ENCODE results near the gene STXBP4.
"Not testable (repeated sequence)": the region's sequence is repeated elsewhere in the genome, so short reads cannot be mapped to it uniquely, and the experiment has no call there.

Gene STXBP4

DNA sequence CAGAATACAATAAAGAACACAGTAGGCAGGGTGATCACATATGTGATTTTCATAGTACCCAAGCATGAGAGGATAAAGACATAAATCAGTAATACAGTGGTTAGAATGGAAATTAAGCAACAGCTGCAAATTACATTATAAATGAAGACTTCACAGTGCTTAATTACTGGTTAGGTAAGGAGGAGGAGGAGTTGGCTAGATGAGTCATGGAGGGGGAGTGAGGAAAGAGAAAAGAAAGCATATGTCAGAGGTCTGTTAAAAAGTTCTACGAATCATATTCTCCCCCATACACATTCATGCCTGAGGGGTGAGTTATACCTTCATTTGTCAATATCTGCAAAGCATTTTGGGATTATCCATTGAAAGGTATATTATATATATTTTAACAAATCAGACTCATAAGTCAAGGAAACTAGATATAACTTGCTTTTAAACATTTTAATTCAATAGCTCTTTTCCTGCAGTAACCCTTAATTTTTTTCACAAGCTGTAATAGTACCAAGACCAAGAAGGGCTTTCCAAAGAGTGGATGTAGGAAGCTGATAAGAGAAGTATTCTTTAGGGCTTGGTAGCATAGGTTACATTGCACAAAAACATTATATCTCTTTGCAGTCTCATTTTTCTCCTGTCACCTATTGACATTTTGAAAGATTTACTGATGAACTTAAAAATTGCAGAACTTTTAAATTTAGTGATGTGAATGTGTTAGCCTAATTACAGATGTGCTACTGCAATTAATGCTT is 99.3 kb downstream of the STXBP4 start:
- H3K4me3 ChIP-seq (ENCODE audit: low read depth, low read length): no peak overlapping the region
- no peak for DNase-seq (ENCODE audit: low read depth, low spot score)
- TF ChIP-seq, protein P1, sequence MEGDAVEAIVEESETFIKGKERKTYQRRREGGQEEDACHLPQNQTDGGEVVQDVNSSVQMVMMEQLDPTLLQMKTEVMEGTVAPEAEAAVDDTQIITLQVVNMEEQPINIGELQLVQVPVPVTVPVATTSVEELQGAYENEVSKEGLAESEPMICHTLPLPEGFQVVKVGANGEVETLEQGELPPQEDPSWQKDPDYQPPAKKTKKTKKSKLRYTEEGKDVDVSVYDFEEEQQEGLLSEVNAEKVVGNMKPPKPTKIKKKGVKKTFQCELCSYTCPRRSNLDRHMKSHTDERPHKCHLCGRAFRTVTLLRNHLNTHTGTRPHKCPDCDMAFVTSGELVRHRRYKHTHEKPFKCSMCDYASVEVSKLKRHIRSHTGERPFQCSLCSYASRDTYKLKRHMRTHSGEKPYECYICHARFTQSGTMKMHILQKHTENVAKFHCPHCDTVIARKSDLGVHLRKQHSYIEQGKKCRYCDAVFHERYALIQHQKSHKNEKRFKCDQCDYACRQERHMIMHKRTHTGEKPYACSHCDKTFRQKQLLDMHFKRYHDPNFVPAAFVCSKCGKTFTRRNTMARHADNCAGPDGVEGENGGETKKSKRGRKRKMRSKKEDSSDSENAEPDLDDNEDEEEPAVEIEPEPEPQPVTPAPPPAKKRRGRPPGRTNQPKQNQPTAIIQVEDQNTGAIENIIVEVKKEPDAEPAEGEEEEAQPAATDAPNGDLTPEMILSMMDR (IDR thresholded peaks at IDR 0.05; ENCODE audit: low read depth, low read length): no peak
- in situ Hi-C loops (cut with HindIII; ENCODE audit: low sequenced_read_pairs): no loop called here

DNA sequence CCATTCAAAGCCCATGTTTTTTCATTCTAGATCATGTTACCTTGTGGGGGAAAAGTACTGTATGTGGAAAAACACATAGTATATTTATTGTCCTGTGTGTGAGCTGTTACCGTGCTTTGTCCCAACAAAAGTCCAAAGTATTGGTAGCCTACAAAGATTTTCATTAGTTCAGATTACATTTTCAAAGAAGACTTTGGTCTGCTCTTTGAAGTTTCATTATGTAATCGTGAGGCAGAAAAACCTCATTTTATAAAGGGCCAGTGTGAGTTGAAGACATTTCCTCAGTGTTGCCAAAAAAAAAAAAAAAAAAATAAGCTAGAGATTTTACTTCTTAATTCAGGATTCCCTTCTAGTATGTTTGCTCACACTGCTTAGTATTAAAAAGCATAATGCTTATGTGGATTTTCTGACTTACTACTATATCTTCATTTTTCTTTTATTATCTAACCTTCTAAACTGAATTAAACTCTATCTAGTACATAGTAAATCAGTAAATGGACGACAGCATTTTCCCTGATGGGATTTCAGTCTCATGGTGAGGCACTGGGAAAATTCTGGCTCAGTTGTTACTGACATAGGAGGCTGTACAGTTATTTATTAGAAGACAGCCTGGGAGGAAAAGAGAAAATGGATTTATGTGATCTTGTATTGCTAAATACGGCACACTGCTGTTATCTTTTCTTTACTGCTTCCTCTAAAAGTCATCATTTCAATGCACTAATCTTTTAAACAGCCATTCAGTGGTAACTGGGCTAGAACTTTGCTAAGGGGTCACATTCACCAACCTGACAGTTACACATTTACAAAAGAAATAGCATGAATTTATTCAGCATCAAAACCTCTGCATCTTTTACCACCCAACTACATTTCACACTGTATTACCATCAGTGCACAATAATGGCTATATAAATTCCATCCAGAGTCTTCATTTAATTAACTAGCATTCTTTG is 100.6 kb downstream of the STXBP4 start:
- TF ChIP-seq, protein P1 (IDR thresholded peaks at IDR 0.05; ENCODE audit: low read depth, low read length): no peak
- in situ Hi-C loops (cut with HindIII; ENCODE audit: low sequenced_read_pairs): no loop called here
- no peak overlapping the region for H3K4me3 ChIP-seq (ENCODE audit: low read depth, low read length)
- no peak for DNase-seq (ENCODE audit: low read depth, low spot score)

DNA sequence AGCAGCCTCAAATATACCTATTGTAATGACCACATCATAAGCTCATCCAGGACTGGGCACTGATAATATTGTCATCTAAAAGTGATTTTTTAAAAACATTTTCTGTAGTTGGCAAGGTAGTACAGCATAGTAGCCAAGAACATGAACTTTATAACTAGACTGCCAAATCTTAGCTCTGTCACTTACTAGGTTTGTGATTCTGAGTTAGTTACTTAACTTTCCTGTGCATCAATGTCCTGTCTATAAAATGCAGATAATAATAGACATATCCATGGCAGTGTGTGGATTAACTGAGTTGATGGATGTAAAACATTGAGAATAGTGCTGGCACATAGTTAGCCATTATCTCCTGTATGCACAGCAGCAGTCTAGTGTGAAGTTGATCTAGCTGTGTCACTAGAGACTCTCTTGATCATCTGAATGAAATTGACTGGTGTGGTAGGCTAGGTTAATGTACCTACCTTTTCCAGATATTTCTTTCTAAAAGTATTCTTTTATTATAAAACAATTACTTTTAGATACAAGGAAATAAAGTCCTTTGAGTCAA is 101.5 kb downstream of the STXBP4 start:
- no peak overlapping the region for H3K4me3 ChIP-seq (ENCODE audit: low read depth, low read length)
- DNase-seq (ENCODE audit: low read depth, low spot score): no peak
- in situ Hi-C loops (cut with HindIII; ENCODE audit: low sequenced_read_pairs): no loop called here
- TF ChIP-seq, protein P1 (IDR thresholded peaks at IDR 0.05; ENCODE audit: low read depth, low read length): no peak

DNA sequence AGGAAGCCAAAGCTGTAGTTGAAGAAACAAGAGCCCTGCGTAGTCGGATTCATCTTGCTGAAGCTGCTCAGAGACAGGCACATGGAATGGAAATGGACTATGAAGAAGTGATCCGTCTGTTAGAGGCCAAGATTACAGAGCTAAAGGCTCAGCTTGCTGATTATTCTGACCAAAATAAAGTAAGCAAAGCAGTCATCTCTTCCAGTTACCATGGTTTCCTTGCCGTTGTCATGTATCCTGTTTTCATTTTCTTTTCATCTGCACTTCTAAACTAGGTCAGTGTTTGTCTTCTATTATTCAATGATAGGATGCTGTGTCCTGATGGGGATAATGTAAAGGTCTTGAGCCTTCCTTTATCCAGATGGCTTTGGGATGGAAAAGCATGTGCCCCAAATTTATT is 104.3 kb downstream of the STXBP4 start:
- DNase-seq (ENCODE audit: low read depth, low spot score): no peak

DNA sequence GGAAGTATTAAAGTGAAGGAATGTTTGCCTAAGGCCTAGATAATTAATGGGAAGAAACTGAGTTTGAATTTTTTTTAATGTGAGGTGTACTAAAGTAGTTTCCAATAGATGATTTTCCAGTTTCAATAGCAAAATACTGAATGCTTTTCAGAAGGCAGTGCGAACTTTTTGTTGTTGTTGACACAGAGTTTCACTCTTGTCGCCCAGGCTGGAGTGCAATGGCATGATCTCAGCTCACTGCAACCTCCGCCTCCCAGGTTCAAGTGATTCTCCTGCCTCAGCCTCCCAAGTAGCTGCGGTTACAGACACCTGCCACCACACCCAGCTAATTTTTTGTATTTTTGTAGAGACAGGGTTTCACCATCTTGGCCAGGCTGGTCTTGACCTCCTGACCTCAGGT is 104.9 kb downstream of the STXBP4 start:
- in situ Hi-C loops (cut with HindIII; ENCODE audit: low sequenced_read_pairs); DNase-seq (ENCODE audit: low read depth, low spot score); H3K4me3 ChIP-seq (ENCODE audit: low read depth, low read length): not testable (repeated sequence)

More for the DNA sequence above, 104.3 kb downstream of the STXBP4 start:
- TF ChIP-seq, protein P1 (IDR thresholded peaks at IDR 0.05; ENCODE audit: low read depth, low read length): no peak
- no peak overlapping the region for H3K4me3 ChIP-seq (ENCODE audit: low read depth, low read length)
- in situ Hi-C loops (cut with HindIII; ENCODE audit: low sequenced_read_pairs): no loop called here

DNA sequence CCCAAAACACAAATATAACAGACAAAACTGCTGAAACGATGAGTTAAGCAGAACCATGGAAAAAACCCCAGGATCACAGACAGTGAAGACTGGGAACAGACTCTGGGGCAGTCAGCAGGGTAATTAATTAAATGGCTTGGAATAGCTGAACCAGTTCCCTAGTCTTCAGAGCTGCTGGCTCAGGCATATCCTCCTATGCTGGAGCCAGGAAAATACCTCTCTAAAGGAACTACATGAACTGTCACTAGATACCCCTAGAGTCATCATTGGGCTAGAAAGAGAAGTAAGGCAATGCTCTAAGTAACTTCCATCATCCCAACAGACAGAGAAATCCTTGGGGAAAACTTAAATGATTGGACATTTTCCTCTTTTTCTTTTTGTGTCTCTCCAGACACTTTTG is 113.0 kb downstream of the STXBP4 start:
- no peak overlapping the region for H3K4me3 ChIP-seq (ENCODE audit: low read depth, low read length)
- in situ Hi-C loops (cut with HindIII; ENCODE audit: low sequenced_read_pairs): no loop called here
- TF ChIP-seq, protein P1 (IDR thresholded peaks at IDR 0.05; ENCODE audit: low read depth, low read length): no peak
- no peak for DNase-seq (ENCODE audit: low read depth, low spot score)

All from astrocyte of the spinal cord (primary cell).